Fibroblast of skin of right biceps (primary cell): ENCODE results near the gene TMEM87B.
"Not testable (repeated sequence)": the region's sequence is repeated elsewhere in the genome, so short reads cannot be mapped to it uniquely, and the experiment has no call there.

ENCODE experiments used
- DNase-seq: peaks from one replicate; pipeline ENCODE4 v3.0.0-alpha.2; 2013

TMEM87B gene

GRCh38 chr2:112034924-112035323 lies 20.1 kb upstream of the TMEM87B start:
- DNase-seq = no peak

GRCh38 chr2:112035786-112036185 lies 19.3 kb upstream of the TMEM87B start:
- no peak for DNase-seq

DNA sequence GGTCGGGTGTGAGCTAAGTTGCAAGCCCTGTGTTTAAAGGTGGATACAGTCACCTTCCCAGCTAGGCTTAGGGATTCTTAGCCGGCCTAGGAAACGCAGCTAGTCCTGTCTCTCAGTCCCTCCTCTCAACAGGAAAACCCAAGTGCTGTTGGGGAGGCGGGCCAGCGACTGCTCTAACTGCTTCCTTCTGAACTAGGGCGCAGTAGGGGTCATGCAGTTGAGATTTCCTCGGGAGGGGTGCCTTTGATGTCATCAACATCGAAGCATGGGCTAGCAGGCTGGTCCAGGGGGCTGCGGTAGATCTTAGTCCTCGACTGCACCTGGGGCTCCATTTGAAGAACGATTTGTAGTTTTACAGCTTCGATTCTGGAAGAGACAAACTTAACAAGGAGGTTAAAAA lies 15.5 kb upstream of the TMEM87B start:
- DNase-seq = not testable (repeated sequence)

DNA sequence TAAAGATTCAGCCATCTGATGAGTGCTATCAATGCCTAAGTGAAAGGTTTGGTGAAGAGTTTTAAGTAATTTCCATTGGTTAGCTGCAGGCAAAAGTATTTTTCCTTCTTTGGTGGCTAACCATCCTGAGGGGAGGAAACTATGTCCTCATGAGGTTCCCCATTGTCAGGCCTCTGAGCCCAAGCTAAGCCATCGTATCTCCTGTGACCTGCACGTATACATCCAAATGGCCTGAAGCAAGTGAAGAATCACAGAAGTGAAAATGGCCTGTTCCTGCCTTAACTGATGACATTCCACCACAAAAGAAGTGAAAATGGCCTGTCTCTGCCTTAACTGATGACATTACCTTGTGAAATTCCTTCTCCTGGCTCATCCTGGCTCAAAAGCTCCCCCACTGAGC lies 15.0 kb upstream of the TMEM87B start:
- not testable (repeated sequence) for DNase-seq

- not testable (repeated sequence) for DNase-seq
These were observed 13.6 kb upstream of the TMEM87B start for GRCh38 chr2:112041460-112041859.

DNA sequence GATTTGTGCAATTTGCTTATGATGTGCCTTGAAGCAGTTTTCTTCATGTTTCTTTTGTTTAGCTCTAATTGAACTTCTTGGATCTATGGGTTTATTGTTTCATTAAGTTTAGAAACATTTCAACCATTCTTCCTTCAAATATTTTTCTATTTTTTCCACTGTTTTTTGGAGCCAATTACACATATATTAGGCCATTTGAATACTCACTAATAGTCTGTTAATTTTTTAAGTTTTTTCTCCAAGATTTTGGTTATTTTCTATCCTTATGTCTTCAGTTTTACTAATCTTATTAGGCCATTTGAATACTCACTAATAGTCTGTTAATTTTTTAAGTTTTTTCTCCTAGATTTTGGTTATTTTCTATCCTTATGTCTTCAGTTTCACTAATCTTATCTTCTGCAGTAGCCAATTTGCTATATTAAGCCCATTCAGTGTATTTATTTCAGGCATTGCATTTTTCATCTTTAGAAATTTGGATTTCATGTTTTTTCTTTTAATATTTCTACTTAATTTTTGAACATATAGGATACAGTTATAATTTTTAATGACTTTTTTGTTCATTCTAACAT lies 9.5 kb upstream of the TMEM87B start:
- no peak for DNase-seq

DNA sequence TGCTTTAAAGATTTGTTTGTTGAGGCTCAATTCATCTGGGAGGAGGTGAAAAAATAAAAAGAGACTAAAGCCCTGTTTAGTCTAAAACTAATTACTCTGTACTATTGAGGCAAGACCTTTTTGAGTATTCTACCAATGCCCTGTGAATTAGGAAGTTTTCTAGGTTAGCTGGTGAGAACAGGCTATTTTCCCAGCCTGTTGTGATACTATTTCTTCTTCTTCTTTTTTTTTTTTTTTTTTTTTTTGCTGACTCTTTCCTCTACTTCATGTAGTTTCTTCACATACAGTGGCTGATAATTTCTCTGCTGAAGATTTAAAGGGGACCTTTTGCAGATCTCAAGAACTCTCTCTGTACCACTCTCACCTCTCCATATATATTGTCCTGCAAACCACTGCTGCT lies 8.8 kb upstream of the TMEM87B start:
- DNase-seq = no peak

GRCh38 chr2:112047537-112048235 lies 7.4 kb upstream of the TMEM87B start:
- no peak for DNase-seq

DNA sequence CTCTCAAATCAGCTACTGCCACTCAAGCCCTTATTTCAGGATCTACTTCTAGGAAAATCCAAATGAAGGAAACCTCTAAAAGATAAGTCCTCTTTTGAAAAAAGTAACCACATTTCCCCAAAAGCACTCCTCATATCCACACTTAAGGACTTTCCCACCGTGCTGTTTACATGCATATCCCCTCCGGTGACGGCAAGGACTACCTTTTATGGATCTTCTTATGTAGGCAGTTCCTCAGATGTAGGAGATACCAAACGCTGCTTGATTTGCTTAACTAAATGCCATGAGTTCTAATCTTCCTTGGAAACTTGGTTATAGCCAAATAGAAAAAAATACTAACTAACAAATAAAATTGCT lies 6.9 kb upstream of the TMEM87B start:
- DNase-seq = no peak

DNA sequence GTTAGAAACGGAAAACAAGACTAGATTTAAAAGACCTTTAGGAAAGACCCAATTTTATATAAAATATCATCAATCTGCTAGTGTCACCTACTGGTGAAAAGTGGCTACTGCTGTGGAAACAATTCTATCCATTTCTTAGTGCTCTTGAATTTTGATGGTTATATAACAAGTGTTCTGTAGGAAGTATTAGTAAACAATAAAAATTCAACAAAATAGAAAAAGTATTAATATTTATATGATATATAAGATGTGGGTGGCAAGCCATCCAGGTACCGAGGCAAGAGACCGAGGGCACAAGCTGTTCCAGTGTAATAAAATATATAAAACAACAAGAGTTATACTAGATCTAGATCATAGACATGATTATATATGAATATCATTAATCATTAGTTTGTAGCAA lies 6.2 kb upstream of the TMEM87B start:
- peak; percentile 50 for DNase-seq

GRCh38 chr2:112050316-112050715 lies 4.8 kb upstream of the TMEM87B start:
- DNase-seq = no peak

- DNase-seq = peak; percentile 95
These were observed 887 bp upstream of the TMEM87B start for GRCh38 chr2:112053917-112054846.

- peak; percentile 95 for DNase-seq
These were observed 909 bp downstream of the TMEM87B start for GRCh38 chr2:112055730-112056625.

DNA sequence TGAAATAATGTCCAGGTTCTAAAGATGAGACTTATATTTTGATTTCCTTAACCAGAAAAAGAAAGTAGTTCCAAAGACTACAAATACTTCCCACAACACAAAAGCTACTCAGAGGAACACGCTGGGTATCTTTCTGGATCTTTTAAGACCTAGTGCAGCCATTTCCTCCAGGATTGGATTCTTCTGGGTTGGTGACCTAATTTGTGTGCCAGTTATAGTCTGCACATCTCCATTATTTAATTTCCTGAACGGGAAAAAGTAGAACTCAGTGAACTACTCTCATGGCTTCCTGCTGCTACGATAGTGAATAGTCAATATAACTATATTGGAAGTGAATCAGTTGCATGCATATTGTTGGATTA lies 1.5 kb downstream of the TMEM87B start:
- no peak for DNase-seq

DNA sequence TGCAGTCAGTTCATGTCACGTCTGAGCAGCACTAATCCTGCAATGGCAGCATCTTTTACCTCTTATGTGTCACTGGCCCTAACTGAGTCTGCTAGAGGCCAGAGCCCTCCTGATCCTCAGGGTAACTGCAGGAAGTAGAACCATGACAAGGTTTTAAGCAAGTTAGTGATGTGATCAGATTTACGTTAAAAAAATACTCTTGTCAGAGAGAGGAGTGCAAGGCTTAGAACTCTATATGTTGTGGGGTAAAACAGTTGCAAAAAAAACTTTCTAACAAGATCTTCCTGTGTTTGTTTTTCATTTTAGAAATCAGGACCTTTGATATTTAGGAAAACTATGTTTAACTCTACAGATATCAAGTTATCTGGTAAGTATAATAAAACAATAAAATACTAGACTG lies 4.6 kb downstream of the TMEM87B start:
- no peak for DNase-seq

GRCh38 chr2:112061299-112061698 lies 6.2 kb downstream of the TMEM87B start:
- no peak for DNase-seq

DNA sequence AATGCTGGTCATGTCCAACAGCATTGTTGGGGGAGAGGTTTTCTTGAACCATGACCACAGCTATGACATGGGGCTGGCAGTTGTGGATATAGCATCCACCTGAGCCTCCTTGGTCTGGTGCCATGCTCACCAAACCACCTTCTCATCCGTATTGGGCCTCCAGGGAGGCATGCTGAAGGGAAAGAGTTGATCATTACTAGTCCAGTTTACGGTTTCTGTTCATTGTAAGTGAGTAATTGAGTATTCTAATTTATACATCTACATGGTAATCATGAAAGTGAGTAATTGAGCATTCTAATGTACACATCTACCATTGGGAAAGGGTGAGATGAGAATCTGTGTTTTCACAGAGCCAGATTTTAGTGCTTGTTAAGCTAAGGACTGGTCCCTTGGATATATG lies 6.8 kb downstream of the TMEM87B start:
- DNase-seq = no peak

DNA sequence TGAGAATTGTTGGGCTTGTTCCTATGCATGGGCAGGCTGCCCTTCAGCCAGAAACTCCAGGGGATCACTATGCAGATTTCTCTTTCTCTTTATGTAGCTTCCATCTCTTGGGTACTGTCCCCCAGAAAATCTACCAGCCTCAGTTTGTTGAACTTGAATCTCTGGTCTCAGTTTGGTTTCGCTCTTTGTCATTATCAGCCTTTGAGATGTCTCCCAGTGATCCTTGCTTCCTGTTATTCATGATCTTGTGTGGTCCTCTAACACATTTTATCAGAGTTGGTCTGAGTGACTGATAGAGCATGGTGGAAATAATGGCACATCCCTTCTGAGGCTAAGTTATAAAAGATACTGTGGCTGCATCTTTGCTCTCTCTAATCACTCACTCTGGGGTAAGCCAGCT lies 7.8 kb downstream of the TMEM87B start:
- no peak for DNase-seq

GRCh38 chr2:112065486-112065885 lies 10.4 kb downstream of the TMEM87B start:
- no peak for DNase-seq

GRCh38 chr2:112065966-112066365 lies 10.9 kb downstream of the TMEM87B start:
- peak; percentile 83 for DNase-seq

- DNase-seq = not testable (repeated sequence)
These were observed 14.7 kb downstream of the TMEM87B start for GRCh38 chr2:112069794-112070193.

DNA sequence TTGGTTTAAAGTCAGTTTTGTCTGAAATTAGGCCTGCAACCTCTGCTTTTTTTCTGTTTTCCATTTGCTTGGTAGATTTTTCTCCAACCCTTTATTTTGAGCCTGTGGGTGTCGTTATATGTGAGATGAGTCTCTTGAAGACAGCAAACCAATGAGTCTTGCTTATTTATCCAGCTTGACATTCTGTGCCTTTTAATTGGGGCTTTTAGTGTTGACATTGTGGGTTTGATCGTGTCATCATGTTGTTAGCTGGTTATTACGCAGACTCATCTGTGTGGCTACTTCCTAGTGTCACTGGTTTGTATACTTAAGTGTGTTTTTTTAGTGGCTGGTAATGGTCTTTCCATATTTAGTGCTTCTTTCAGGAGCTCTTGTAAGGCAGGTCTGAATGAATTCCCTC lies 18.8 kb downstream of the TMEM87B start:
- DNase-seq = peak; percentile 22

- no peak for DNase-seq
These were observed 19.4 kb downstream of the TMEM87B start for GRCh38 chr2:112074506-112074905.
